GDM1 (cell line): ENCODE results near the gene CLEC2L.

ENCODE experiments used
- DNase-seq: peaks from one replicate; lab custom pipeline; 2025; lab: John Stamatoyannopoulos, UW

The CLEC2L gene

GRCh38 chr7:139523199-139523941 is at the start of gene CLEC2L:
TSS of gene CLEC2L (plus strand) at chr7:139523685. CDS start at chr7:139523928, 243 bp downstream.
- no peak for DNase-seq

- no peak for DNase-seq
Observed at GRCh38 chr7:139476139-139476538, 47.3 kb upstream of the CLEC2L start.

- DNase-seq = no peak
Observed at GRCh38 chr7:139476891-139477290, 46.6 kb upstream of the CLEC2L start.

GRCh38 chr7:139479620-139480019 is 43.9 kb upstream of the CLEC2L start:
- no peak for DNase-seq

- DNase-seq = no peak
Observed at GRCh38 chr7:139481364-139481763, 42.1 kb upstream of the CLEC2L start.

GRCh38 chr7:139482122-139482521 is 41.4 kb upstream of the CLEC2L start:
- no peak for DNase-seq

GRCh38 chr7:139482662-139483466 is 40.6 kb upstream of the CLEC2L start:
- DNase-seq = no peak

- no peak for DNase-seq
Observed at GRCh38 chr7:139487366-139488080, 36.0 kb upstream of the CLEC2L start.

- DNase-seq = no peak
Observed at GRCh38 chr7:139488810-139489209, 34.7 kb upstream of the CLEC2L start.

GRCh38 chr7:139490130-139490529 is 33.4 kb upstream of the CLEC2L start:
- DNase-seq = no peak

GRCh38 chr7:139492293-139492692 is 31.2 kb upstream of the CLEC2L start:
- no peak for DNase-seq

GRCh38 chr7:139494835-139495579 is 28.5 kb upstream of the CLEC2L start:
- no peak for DNase-seq

GRCh38 chr7:139495580-139496125 is 27.8 kb upstream of the CLEC2L start:
- DNase-seq = no peak

- DNase-seq = no peak
Observed at GRCh38 chr7:139496528-139496927, 27.0 kb upstream of the CLEC2L start.

- DNase-seq = no peak
Observed at GRCh38 chr7:139500770-139501138, 22.7 kb upstream of the CLEC2L start.

- DNase-seq = no peak
Observed at GRCh38 chr7:139502226-139502625, 21.3 kb upstream of the CLEC2L start.

- no peak for DNase-seq
Observed at GRCh38 chr7:139505563-139505962, 17.9 kb upstream of the CLEC2L start.

- DNase-seq = no peak
Observed at GRCh38 chr7:139509535-139509934, 13.9 kb upstream of the CLEC2L start.

- no peak for DNase-seq
Observed at GRCh38 chr7:139511315-139511714, 12.2 kb upstream of the CLEC2L start.

GRCh38 chr7:139515266-139515665 is 8.2 kb upstream of the CLEC2L start:
- DNase-seq = no peak

GRCh38 chr7:139521439-139521838 is 2.0 kb upstream of the CLEC2L start:
- DNase-seq = no peak

GRCh38 chr7:139522830-139523198 is 671 bp upstream of the CLEC2L start:
- no peak for DNase-seq
